CD14-positive monocyte (primary cell): Measurements from ENCODE around the gene DPYD. TPM values are rescaled to one million over a fixed set of nuclear protein-coding genes. Genes with fewer than 3 reads are reported as not detected.

Experiments used
- DNase-seq, 3 donors: peaks; one replicate each; pipeline ENCODE4 v3.0.0-alpha.2; 2011 to 2022
- H2AFZ ChIP-seq: 2 replicates; pipeline ENCODE4 v1.6.0; 2012; ENCODE audit warnings: mild to moderate bottlenecking, low read depth, low read length, inconsistent platforms; ENCODE audit not compliant: insufficient read depth, poor library complexity, severe bottlenecking
- H3K27ac ChIP-seq, 2 donors: 1 replicate in 1 of 2; 2 replicates in 1 of 2; pipeline ENCODE4 v1.5.1; 2012 to 2013; ENCODE audit warnings: low read length in 2 of 2, control low read depth in 1 of 2, inconsistent platforms in 1 of 2, low read depth in 1 of 2, mild to moderate bottlenecking in 1 of 2
- H3K27me3 ChIP-seq, 2 donors: one replicate each; pipeline versions ENCODE4 v1.6.0 to v1.6.1; 2011 to 2013; ENCODE audit warnings: low read length in 2 of 2; ENCODE audit not compliant: control insufficient read depth in 2 of 2, insufficient read depth in 2 of 2
- H3K36me3 ChIP-seq, 2 donors: replicated peaks in 1 of 2; 1 replicate in 1 of 2; 2 replicates in 1 of 2; pipeline versions ENCODE4 v1.5.1 to v1.6.1; 2012 to 2013; ENCODE audit warnings: low read length in 2 of 2, control low read depth in 1 of 2, inconsistent platforms in 1 of 2, mild to moderate bottlenecking in 1 of 2; ENCODE audit not compliant: insufficient read depth in 2 of 2, control insufficient read depth in 1 of 2
- H3K4me1 ChIP-seq, 2 donors: 1 replicate in 1 of 2; 2 replicates in 1 of 2; pipeline versions ENCODE4 v1.5.1 to v1.6.1; 2012 to 2013; ENCODE audit warnings: low read length in 2 of 2, control low read depth in 1 of 2, inconsistent platforms in 1 of 2, mild to moderate bottlenecking in 1 of 2, moderate library complexity in 1 of 2; ENCODE audit not compliant: insufficient read depth in 2 of 2, control insufficient read depth in 1 of 2
- H3K4me2 ChIP-seq: replicated peaks from 2 replicates; pipeline ENCODE3; 2012; ENCODE audit warnings: low read length, moderate library complexity, mild to moderate bottlenecking; ENCODE audit not compliant: poor library complexity, severe bottlenecking; ENCODE audit errors: extremely low read depth
- H3K4me3 ChIP-seq, 3 experiments: fragments of 200-600 bp in 1 of 3; sonication (generic) in 1 of 3; replicated peaks in 1 of 3; 1 replicate in 2 of 3; 2 replicates in 1 of 3; pipeline ENCODE4 v1.5.1; 2011 to 2013; ENCODE audit warnings: low read length in 3 of 3, mild to moderate bottlenecking in 3 of 3, control low read depth in 2 of 3, low read depth in 2 of 3, inconsistent platforms in 1 of 3, moderate library complexity in 1 of 3
- H3K79me2 ChIP-seq: 2 replicates; pipeline ENCODE4 v1.6.0; 2012; ENCODE audit warnings: mild to moderate bottlenecking, control low read depth, inconsistent platforms, low read length, moderate library complexity; ENCODE audit not compliant: insufficient read depth
- H3K9ac ChIP-seq: 2 replicates; pipeline ENCODE4 v1.6.0; 2017; ENCODE audit warnings: low read length, mild to moderate bottlenecking; ENCODE audit not compliant: insufficient read depth, poor library complexity, severe bottlenecking
- H3K9me3 ChIP-seq, 2 donors: replicated peaks in 1 of 2; 1 replicate in 1 of 2; 2 replicates in 1 of 2; pipeline versions ENCODE4 v1.5.1 to v1.6.1; 2012 to 2013; ENCODE audit warnings: low read length in 2 of 2, control low read depth in 1 of 2; ENCODE audit not compliant: control insufficient read depth in 1 of 2, insufficient read depth in 1 of 2
- H4K20me1 ChIP-seq: 2 replicates; pipeline ENCODE4 v1.6.0; 2012; ENCODE audit warnings: mild to moderate bottlenecking, low read length, control low read depth, moderate library complexity; ENCODE audit not compliant: insufficient read depth
- H3K27ac Mint-ChIP-seq, 7 donors: one replicate each; pipeline ENCODE4 v1.8.0; 2020; ENCODE audit warnings: mild to moderate bottlenecking in 7 of 7, mixed read lengths in 7 of 7, moderate library complexity in 6 of 7, inconsistent platforms in 2 of 7
- H3K27me3 Mint-ChIP-seq, 3 donors: one replicate each; pipeline ENCODE4 v1.8.0; 2021 to 2022; ENCODE audit warnings: low read depth in 3 of 3, mild to moderate bottlenecking in 3 of 3, mixed read lengths in 3 of 3, moderate library complexity in 3 of 3, inconsistent platforms in 1 of 3
- H3K36me3 Mint-ChIP-seq, 2 donors: one replicate each; pipeline ENCODE4 v1.8.0; 2020; ENCODE audit warnings: mixed read lengths in 2 of 2, inconsistent platforms in 1 of 2, mild to moderate bottlenecking in 1 of 2
- H3K4me1 Mint-ChIP-seq: one replicate; pipeline ENCODE4 v1.8.0; 2020; ENCODE audit warnings: mild to moderate bottlenecking, mixed read lengths
- H3K4me3 Mint-ChIP-seq, 2 donors: one replicate each; pipeline ENCODE4 v1.8.0; 2020; ENCODE audit warnings: mild to moderate bottlenecking in 2 of 2, mixed read lengths in 2 of 2, moderate library complexity in 1 of 2
- H3K9me3 Mint-ChIP-seq, 7 donors: one replicate each; pipeline ENCODE4 v1.8.0; 2020 to 2022; ENCODE audit warnings: mixed read lengths in 7 of 7, mild to moderate bottlenecking in 6 of 7, moderate library complexity in 6 of 7, inconsistent platforms in 2 of 7
- WGBS: methylation state at CpG from one replicate; pipeline ENCODE4 v1.1.5; 2013; ENCODE audit warnings: missing lambda C conversion rate; ENCODE audit not compliant: insufficient coverage; 5-methylcytosine and 5-hydroxymethylcytosine counted together
- intact Hi-C, 2 donors: fragments of 100-400 bp; cut with micrococcal nuclease; formaldehyde crosslinking; loops; one replicate each; pipeline versions ENCODE4 v1.15.0 to v1.15.1; 2023
- polyA plus RNA-seq, 3 donors: library from polyadenylated mRNA; depleted of rRNA in 1 of 3; unstranded in 2 of 3; stranded (reverse) in 1 of 3; fragments of 300-500 nt in 2 of 3; fragments of >200 nt in 1 of 3; fragmentation: Illumina TruSeq in 2 of 3; gene quantifications; 1 replicate in 2 of 3; 2 replicates in 1 of 3; pipeline ENCODE4 v1.2.3, GENCODE V29; 2012 to 2021
- TF ChIP-seq, protein P1 (sequence below): fragments of 200-600 bp; IDR thresholded peaks from one replicate; pipeline ENCODE4 v1.8.0; 2022; ENCODE audit warnings: antibody characterized with exemption, mild to moderate bottlenecking

Gene DPYD
- polyA plus RNA-seq, 3 donors: 87.6 to 171 (median 144) TPM

DNA sequence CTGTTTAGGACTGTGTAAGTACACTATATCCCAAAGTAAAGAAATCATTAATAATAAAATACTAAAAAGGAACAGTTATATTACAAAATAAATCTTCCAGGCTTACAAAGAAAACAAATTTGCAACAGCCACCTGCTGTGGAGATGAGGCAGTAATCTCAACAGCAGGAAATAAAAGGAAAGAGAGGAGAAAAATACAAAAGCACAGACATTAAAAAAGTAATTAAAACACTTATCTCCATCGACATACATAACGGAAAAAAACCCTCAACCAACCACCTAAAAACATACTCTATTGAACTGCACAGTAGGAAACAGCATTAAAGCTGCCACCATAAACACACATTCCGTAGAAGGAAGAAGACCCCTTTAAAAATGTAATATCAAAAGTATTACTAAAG, 317.6 kb downstream of the DPYD start:
- intact Hi-C loops: no loop called here
- Histone ChIP-seq H3K9me3 (no peaks in the 10 kb centered on the region), H3K4me3 (no peak overlapping the region), H3K4me2 (no peak overlapping the region), H3K27me3 (no peaks in the 10 kb centered on the region), H3K27ac (no peak overlapping the region), H3K9ac (no peak overlapping the region), H3K79me2 (no peaks in the 10 kb centered on the region), H2AFZ (no peak overlapping the region), H3K4me1 (no peaks in the 10 kb centered on the region), H4K20me1 (peaks cover 95% of the 10 kb centered on the region), H3K36me3 (peaks cover 0 to 22% of the 10 kb centered on the region in 2 donors)
- H3K36me3 Mint-ChIP-seq: peaks cover 11 to 14% of the 10 kb centered on the region in 2 donors
- no CpG with 5 or more reads among the region's 3 CpGs for WGBS
- no peak overlapping the region for H3K27ac Mint-ChIP-seq
- no peak for DNase-seq
- H3K9me3 Mint-ChIP-seq: no peaks in the 10 kb centered on the region
- H3K27me3 Mint-ChIP-seq: no peaks in the 10 kb centered on the region
- H3K4me1 Mint-ChIP-seq: no peaks in the 10 kb centered on the region
- H3K4me3 Mint-ChIP-seq: no peak overlapping the region
- TF ChIP-seq, protein P1, sequence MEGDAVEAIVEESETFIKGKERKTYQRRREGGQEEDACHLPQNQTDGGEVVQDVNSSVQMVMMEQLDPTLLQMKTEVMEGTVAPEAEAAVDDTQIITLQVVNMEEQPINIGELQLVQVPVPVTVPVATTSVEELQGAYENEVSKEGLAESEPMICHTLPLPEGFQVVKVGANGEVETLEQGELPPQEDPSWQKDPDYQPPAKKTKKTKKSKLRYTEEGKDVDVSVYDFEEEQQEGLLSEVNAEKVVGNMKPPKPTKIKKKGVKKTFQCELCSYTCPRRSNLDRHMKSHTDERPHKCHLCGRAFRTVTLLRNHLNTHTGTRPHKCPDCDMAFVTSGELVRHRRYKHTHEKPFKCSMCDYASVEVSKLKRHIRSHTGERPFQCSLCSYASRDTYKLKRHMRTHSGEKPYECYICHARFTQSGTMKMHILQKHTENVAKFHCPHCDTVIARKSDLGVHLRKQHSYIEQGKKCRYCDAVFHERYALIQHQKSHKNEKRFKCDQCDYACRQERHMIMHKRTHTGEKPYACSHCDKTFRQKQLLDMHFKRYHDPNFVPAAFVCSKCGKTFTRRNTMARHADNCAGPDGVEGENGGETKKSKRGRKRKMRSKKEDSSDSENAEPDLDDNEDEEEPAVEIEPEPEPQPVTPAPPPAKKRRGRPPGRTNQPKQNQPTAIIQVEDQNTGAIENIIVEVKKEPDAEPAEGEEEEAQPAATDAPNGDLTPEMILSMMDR: no peak

DNA sequence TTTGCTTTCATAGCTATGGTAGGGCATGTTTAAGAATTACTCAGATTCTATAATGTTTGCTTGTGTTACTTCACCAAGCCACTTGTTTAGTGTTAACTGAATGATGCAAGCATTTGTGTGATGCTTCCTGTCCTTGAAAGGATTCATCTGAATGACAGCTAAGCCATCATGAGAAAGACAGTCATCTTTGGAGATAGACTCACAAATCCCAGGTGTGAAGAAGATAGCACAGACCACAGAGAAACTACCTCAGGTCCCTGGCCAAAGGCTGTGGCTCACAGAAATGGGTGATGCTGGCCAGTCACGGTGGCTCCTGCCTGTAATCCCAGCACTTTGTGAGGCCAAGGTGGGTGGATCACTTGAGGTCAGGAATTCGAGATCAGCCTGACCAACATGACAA, 321.4 kb downstream of the DPYD start:
- H3K9ac ChIP-seq: no peak overlapping the region
- no peaks in the 10 kb centered on the region for H3K4me1 ChIP-seq
- no peaks in the 10 kb centered on the region for H3K27me3 ChIP-seq
- no peak overlapping the region for H2AFZ ChIP-seq
- Mint-ChIP-seq H3K27ac (no peak overlapping the region), H3K4me3 (no peak overlapping the region), H3K27me3 (no peaks in the 10 kb centered on the region), H3K9me3 (no peaks in the 10 kb centered on the region), H3K4me1 (no peaks in the 10 kb centered on the region), H3K36me3 (peaks cover 11 to 15% of the 10 kb centered on the region in 2 donors)
- no CpG with 5 or more reads among the region's 2 CpGs for WGBS
- H3K4me2 ChIP-seq: no peak overlapping the region
- H3K27ac ChIP-seq: no peak overlapping the region
- H4K20me1 ChIP-seq: peaks cover 79% of the 10 kb centered on the region
- TF ChIP-seq, protein P1: no peak
- peaks cover 6 to 33% of the 10 kb centered on the region in 2 donors for H3K36me3 ChIP-seq
- H3K9me3 ChIP-seq: no peaks in the 10 kb centered on the region
- H3K79me2 ChIP-seq: no peaks in the 10 kb centered on the region
- H3K4me3 ChIP-seq: no peak overlapping the region
- DNase-seq: no peak
- intact Hi-C loops: no loop called here
